Measurements from ENCODE around the gene DYRK1A. TPM values are rescaled to one million over a fixed set of nuclear protein-coding genes. Genes with fewer than 3 reads are reported as not detected.

DYRK1A gene
- polyA plus RNA-seq, 1 donor = 48.3 TPM

- WGBS (ENCODE audit: insufficient coverage, low lambda C conversion rate) = no CpG with 5 or more reads among the region's 6 CpGs
- peak in 1 of 2 donors; percentile 56 for DNase-seq
- Histone ChIP-seq H3K27ac (ENCODE audit: low read length) (no peak overlapping the region), H3K9me3 (ENCODE audit: control insufficient read depth, low read depth, low read length) (no peaks in the 10 kb centered on the region), H3K4me3 (ENCODE audit: low read length) (no peak overlapping the region), H3K4me1 (ENCODE audit: control insufficient read depth, insufficient read depth, low read length) (no peaks in the 10 kb centered on the region), H3K36me3 (ENCODE audit: control insufficient read depth, insufficient read depth, low read length) (peaks cover 18% of the 10 kb centered on the region), H3K27me3 (ENCODE audit: control insufficient read depth, insufficient read depth, low read length) (no peaks in the 10 kb centered on the region)
Measured at GRCh38 chr21:37430184-37430821, 63.7 kb downstream of the DYRK1A start.

DNA sequence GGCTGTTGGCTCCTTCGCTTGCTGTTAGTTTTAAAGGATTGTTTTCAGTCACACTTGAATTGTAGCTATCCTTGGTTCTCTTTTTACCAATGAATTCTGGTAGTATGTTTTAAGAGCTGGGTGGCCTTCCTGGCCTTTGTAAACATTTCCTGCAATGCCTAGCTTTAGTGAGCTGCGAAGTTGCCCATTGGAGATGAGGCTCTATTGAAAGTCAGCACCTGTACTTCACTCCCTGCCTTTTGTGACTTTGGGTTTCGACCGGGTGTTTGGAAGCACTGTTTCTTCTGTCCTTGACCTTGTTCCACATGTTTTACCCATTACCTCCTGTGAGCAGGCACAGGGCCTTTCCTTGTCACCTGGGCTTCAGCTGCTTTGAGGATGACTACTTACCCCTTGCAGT lies 64.7 kb downstream of the DYRK1A start:
- Histone ChIP-seq H3K4me1 (ENCODE audit: control insufficient read depth, insufficient read depth, low read length) (peaks cover 4% of the 10 kb centered on the region), H3K36me3 (ENCODE audit: control insufficient read depth, insufficient read depth, low read length) (peaks cover 13% of the 10 kb centered on the region), H3K27ac (ENCODE audit: low read length) (no peak overlapping the region), H3K9me3 (ENCODE audit: control insufficient read depth, low read depth, low read length) (no peaks in the 10 kb centered on the region), H3K27me3 (ENCODE audit: control insufficient read depth, insufficient read depth, low read length) (no peaks in the 10 kb centered on the region), H3K4me3 (ENCODE audit: low read length) (no peak overlapping the region)
- no peak for DNase-seq
- no CpG with 5 or more reads among the region's 4 CpGs for WGBS (ENCODE audit: insufficient coverage, low lambda C conversion rate)

- H3K4me1 ChIP-seq (ENCODE audit: control insufficient read depth, insufficient read depth, low read length) = peaks cover 5% of the 10 kb centered on the region
- no CpG with 5 or more reads among the region's 5 CpGs for WGBS (ENCODE audit: insufficient coverage, low lambda C conversion rate)
Measured at GRCh38 chr21:37432710-37433455, 66.3 kb downstream of the DYRK1A start.

GRCh38 chr21:37433456-37433840 lies 66.9 kb downstream of the DYRK1A start:
- Histone ChIP-seq H3K4me1 (ENCODE audit: control insufficient read depth, insufficient read depth, low read length) (peaks cover 5% of the 10 kb centered on the region), H3K4me3 (ENCODE audit: low read length) (no peak overlapping the region), H3K27ac (ENCODE audit: low read length) (no peak overlapping the region), H3K27me3 (ENCODE audit: control insufficient read depth, insufficient read depth, low read length) (no peaks in the 10 kb centered on the region), H3K9me3 (ENCODE audit: control insufficient read depth, low read depth, low read length) (no peaks in the 10 kb centered on the region), H3K36me3 (ENCODE audit: control insufficient read depth, insufficient read depth, low read length) (peaks cover 13% of the 10 kb centered on the region)
- WGBS (ENCODE audit: insufficient coverage, low lambda C conversion rate) = 100% methylated on average over 1 of the region's 5 CpGs
- DNase-seq = no peak

More at GRCh38 chr21:37432710-37433455, 66.3 kb downstream of the DYRK1A start:
- DNase-seq = no peak
- Histone ChIP-seq H3K9me3 (ENCODE audit: control insufficient read depth, low read depth, low read length) (no peaks in the 10 kb centered on the region), H3K27ac (ENCODE audit: low read length) (no peak overlapping the region), H3K36me3 (ENCODE audit: control insufficient read depth, insufficient read depth, low read length) (peaks cover 13% of the 10 kb centered on the region), H3K27me3 (ENCODE audit: control insufficient read depth, insufficient read depth, low read length) (no peaks in the 10 kb centered on the region), H3K4me3 (ENCODE audit: low read length) (no peak overlapping the region)

- Histone ChIP-seq H3K27me3 (ENCODE audit: control insufficient read depth, insufficient read depth, low read length) (no peaks in the 10 kb centered on the region), H3K4me3 (ENCODE audit: low read length) (no peak overlapping the region), H3K4me1 (ENCODE audit: control insufficient read depth, insufficient read depth, low read length) (peaks cover 5% of the 10 kb centered on the region), H3K27ac (ENCODE audit: low read length) (no peak overlapping the region), H3K36me3 (ENCODE audit: control insufficient read depth, insufficient read depth, low read length) (peaks cover 10% of the 10 kb centered on the region), H3K9me3 (ENCODE audit: control insufficient read depth, low read depth, low read length) (no peaks in the 10 kb centered on the region)
- WGBS (ENCODE audit: insufficient coverage, low lambda C conversion rate) = no CpG with 5 or more reads among the region's 6 CpGs
- peak; percentile 66 to 79 for DNase-seq
Measured at GRCh38 chr21:37435120-37435519, 68.5 kb downstream of the DYRK1A start.

DNA sequence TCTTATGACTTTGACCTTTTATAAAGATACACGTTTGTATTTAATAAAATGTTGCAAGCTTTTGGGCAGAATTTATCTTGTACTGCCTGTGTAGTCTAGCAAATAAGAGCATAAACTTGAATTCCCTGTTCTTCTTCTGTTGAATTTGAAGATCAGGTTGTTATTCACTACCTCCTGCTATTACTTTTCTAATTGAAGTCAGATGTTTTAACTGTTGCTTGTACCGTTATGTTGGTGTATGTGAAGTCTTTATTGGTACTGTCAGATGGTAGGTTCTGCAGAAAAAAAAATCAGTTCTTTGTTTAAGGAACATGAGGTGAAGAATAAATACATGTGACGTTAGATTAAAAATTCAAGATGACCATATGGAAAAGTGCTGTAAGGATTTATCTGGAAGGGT lies 69.1 kb downstream of the DYRK1A start:
- no peaks in the 10 kb centered on the region for H3K9me3 ChIP-seq (ENCODE audit: control insufficient read depth, low read depth, low read length)
- no peak overlapping the region for H3K4me3 ChIP-seq (ENCODE audit: low read length)
- WGBS (ENCODE audit: insufficient coverage, low lambda C conversion rate) = 61% methylated on average over 3 of the region's 3 CpGs
- H3K27me3 ChIP-seq (ENCODE audit: control insufficient read depth, insufficient read depth, low read length) = no peaks in the 10 kb centered on the region
- no peak for DNase-seq
- peaks cover 5% of the 10 kb centered on the region for H3K36me3 ChIP-seq (ENCODE audit: control insufficient read depth, insufficient read depth, low read length)
- H3K4me1 ChIP-seq (ENCODE audit: control insufficient read depth, insufficient read depth, low read length) = peaks cover 5% of the 10 kb centered on the region
- no peak overlapping the region for H3K27ac ChIP-seq (ENCODE audit: low read length)

DNA sequence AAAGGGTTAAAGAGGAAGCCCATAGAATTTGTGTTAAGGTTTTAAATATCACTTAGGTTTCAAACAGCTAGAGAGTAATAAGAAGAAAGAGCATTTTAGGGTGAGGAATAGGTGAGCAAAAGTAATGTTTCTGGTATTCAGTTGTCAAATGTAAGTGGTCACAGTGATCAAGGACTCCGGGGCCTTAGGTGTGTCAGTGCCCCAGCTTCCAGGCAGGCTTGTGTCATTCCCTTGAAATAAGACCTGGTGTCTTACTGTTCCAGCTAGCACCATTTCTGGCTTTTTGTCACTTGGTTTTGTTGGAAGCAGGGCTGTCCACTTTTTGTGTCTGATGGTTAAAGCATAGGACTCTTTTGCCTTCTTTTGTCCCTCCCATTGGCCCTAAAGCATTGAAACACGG lies 69.6 kb downstream of the DYRK1A start:
- Histone ChIP-seq H3K36me3 (ENCODE audit: control insufficient read depth, insufficient read depth, low read length) (peaks cover 2% of the 10 kb centered on the region), H3K4me1 (ENCODE audit: control insufficient read depth, insufficient read depth, low read length) (peaks cover 5% of the 10 kb centered on the region), H3K9me3 (ENCODE audit: control insufficient read depth, low read depth, low read length) (no peaks in the 10 kb centered on the region), H3K4me3 (ENCODE audit: low read length) (no peak overlapping the region), H3K27me3 (ENCODE audit: control insufficient read depth, insufficient read depth, low read length) (no peaks in the 10 kb centered on the region), H3K27ac (ENCODE audit: low read length) (no peak overlapping the region)
- no peak for DNase-seq
- WGBS (ENCODE audit: insufficient coverage, low lambda C conversion rate) = no CpG with 5 or more reads among the region's 2 CpGs

DNA sequence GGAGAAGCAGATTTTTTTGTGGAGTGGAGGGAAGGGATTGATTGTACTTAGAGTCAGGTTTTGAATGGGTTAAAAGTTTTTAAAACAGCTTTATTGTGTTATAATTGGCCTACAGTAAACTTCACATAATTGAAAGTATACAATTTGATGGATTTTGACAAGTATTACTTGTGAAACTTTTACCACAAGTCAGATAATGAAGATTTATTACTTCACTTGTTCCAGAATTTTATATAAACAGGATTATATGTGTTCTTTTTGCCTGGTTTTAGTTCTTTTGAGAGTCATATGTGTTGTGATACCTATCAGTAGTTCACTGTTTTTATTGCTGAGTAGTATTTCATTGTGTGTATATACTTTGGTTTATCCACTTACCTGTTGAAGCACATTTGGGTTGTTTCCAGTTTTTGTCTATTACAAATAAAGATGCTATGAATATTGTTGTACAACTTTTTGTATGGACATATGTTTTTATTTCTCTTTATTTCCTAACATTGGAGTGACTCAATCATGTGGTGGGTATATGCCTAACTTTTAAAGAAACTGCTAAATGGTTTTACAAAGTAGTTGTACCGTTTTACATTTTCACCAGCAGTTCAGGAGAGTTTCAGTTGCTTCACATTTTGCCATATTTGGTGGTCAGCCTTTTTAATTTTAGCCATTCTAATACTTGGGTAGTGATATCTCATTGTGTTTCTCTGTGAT lies 71.0 kb downstream of the DYRK1A start:
- no peak overlapping the region for H3K4me3 ChIP-seq (ENCODE audit: low read length)
- H3K36me3 ChIP-seq (ENCODE audit: control insufficient read depth, insufficient read depth, low read length) = no peaks in the 10 kb centered on the region
- peaks cover 5% of the 10 kb centered on the region for H3K4me1 ChIP-seq (ENCODE audit: control insufficient read depth, insufficient read depth, low read length)
- DNase-seq = no peak
- no peak overlapping the region for H3K27ac ChIP-seq (ENCODE audit: low read length)
- H3K9me3 ChIP-seq (ENCODE audit: control insufficient read depth, low read depth, low read length) = no peaks in the 10 kb centered on the region
- WGBS (ENCODE audit: insufficient coverage, low lambda C conversion rate) = 83% methylated on average over 1 of the region's 1 CpG
- no peaks in the 10 kb centered on the region for H3K27me3 ChIP-seq (ENCODE audit: control insufficient read depth, insufficient read depth, low read length)

GRCh38 chr21:37443683-37444082 lies 77.1 kb downstream of the DYRK1A start:
- Histone ChIP-seq H3K27me3 (ENCODE audit: control insufficient read depth, insufficient read depth, low read length) (no peaks in the 10 kb centered on the region), H3K27ac (ENCODE audit: low read length) (no peak overlapping the region), H3K4me3 (ENCODE audit: low read length) (no peak overlapping the region), H3K36me3 (ENCODE audit: control insufficient read depth, insufficient read depth, low read length) (peaks cover 7% of the 10 kb centered on the region), H3K4me1 (ENCODE audit: control insufficient read depth, insufficient read depth, low read length) (no peaks in the 10 kb centered on the region), H3K9me3 (ENCODE audit: control insufficient read depth, low read depth, low read length) (no peaks in the 10 kb centered on the region)
- DNase-seq = no peak
- no CpG with 5 or more reads among the region's 4 CpGs for WGBS (ENCODE audit: insufficient coverage, low lambda C conversion rate)

GRCh38 chr21:37445228-37445627 lies 78.7 kb downstream of the DYRK1A start:
- no peaks in the 10 kb centered on the region for H3K27me3 ChIP-seq (ENCODE audit: control insufficient read depth, insufficient read depth, low read length)
- no peaks in the 10 kb centered on the region for H3K4me1 ChIP-seq (ENCODE audit: control insufficient read depth, insufficient read depth, low read length)
- 61% methylated on average over 3 of the region's 5 CpGs for WGBS (ENCODE audit: insufficient coverage, low lambda C conversion rate)
- no peak for DNase-seq
- H3K27ac ChIP-seq (ENCODE audit: low read length) = no peak overlapping the region
- H3K4me3 ChIP-seq (ENCODE audit: low read length) = no peak overlapping the region
- peaks cover 13% of the 10 kb centered on the region for H3K36me3 ChIP-seq (ENCODE audit: control insufficient read depth, insufficient read depth, low read length)
- no peaks in the 10 kb centered on the region for H3K9me3 ChIP-seq (ENCODE audit: control insufficient read depth, low read depth, low read length)

Measured in large intestine (tissue), 3 donors.